ENCODE data around the gene CDC6.

The CDC6 gene

GRCh38 chr17:40352237-40352778, 64.6 kb downstream of the CDC6 start:
- DNase-seq (ENCODE audit: low spot score): no peak

- DNase-seq (ENCODE audit: low spot score): no peak
These were observed 65.2 kb downstream of the CDC6 start for GRCh38 chr17:40352779-40353394.

Measured in hepatic stellate cell (primary cell).